NT2/D1 (cell line): ENCODE measurements around the gene AFF1.
"Not testable (repeated sequence)": the region's sequence is repeated elsewhere in the genome, so short reads cannot be mapped to it uniquely, and the experiment has no call there.

Source experiments
- DNase-seq: peaks from one replicate; pipeline ENCODE4 v3.0.0-alpha.2; 2011; ENCODE audit warnings: low read depth, low spot score
- H3K27me3 ChIP-seq: 2 replicates; pipeline ENCODE4 v1.6.0; 2011; ENCODE audit warnings: mild to moderate bottlenecking; ENCODE audit not compliant: insufficient read length, insufficient read depth
- H3K36me3 ChIP-seq: 2 replicates; pipeline ENCODE4 v1.6.1; 2011; ENCODE audit warnings: mild to moderate bottlenecking, low read length, mixed read lengths; ENCODE audit not compliant: insufficient read depth, insufficient read length
- H3K4me1 ChIP-seq: 2 replicates; pipeline ENCODE4 v1.5.1; 2011; ENCODE audit not compliant: insufficient read depth, insufficient read length
- H3K4me3 ChIP-seq: 2 replicates; pipeline ENCODE4 v1.5.1; 2011; ENCODE audit warnings: low read depth; ENCODE audit not compliant: insufficient read length
- H3K9ac ChIP-seq: 2 replicates; pipeline ENCODE4 v1.6.0; 2011; ENCODE audit warnings: low read depth; ENCODE audit not compliant: insufficient read length
- H3K9me3 ChIP-seq: 2 replicates; pipeline ENCODE4 v1.5.1; 2011; ENCODE audit warnings: mild to moderate bottlenecking, low read length; ENCODE audit not compliant: insufficient read depth
- SUZ12 ChIP-seq: IDR thresholded peaks from 2 replicates; pipeline ENCODE4 v1.6.1; 2011; ENCODE audit not compliant: insufficient read length, insufficient read depth; ENCODE audit errors: extremely low read depth
- YY1 ChIP-seq: IDR thresholded peaks from 2 replicates; pipeline ENCODE4 v1.6.1; 2011; ENCODE audit not compliant: insufficient read length, insufficient read depth
- ZNF274 ChIP-seq: IDR thresholded peaks from 2 replicates; pipeline ENCODE4 v1.6.1; 2011; ENCODE audit warnings: mild to moderate bottlenecking, low read depth, low read length

The AFF1 gene

GRCh38 chr4:86976801-86977485, 42.1 kb downstream of the AFF1 start:
- no peak for TF ChIP-seq SUZ12
- TF ChIP-seq YY1 = no peak
- no peak for TF ChIP-seq ZNF274
- H3K4me1 ChIP-seq = no peaks in the 10 kb centered on the region
- no peak overlapping the region for H3K4me3 ChIP-seq
- H3K36me3 ChIP-seq = no peaks in the 10 kb centered on the region
- H3K27me3 ChIP-seq = no peaks in the 10 kb centered on the region
- DNase-seq = no peak
- no peak overlapping the region for H3K9ac ChIP-seq
- no peaks in the 10 kb centered on the region for H3K9me3 ChIP-seq

- H3K9ac ChIP-seq = no peak overlapping the region
- no peaks in the 10 kb centered on the region for H3K36me3 ChIP-seq
- no peaks in the 10 kb centered on the region for H3K27me3 ChIP-seq
- TF ChIP-seq YY1 = no peak
- TF ChIP-seq ZNF274 = no peak
- TF ChIP-seq SUZ12 = no peak
- no peaks in the 10 kb centered on the region for H3K9me3 ChIP-seq
- no peak overlapping the region for H3K4me3 ChIP-seq
- DNase-seq = no peak
- H3K4me1 ChIP-seq = no peaks in the 10 kb centered on the region
Measured at GRCh38 chr4:86977621-86978184, 42.9 kb downstream of the AFF1 start.

- no peaks in the 10 kb centered on the region for H3K36me3 ChIP-seq
- DNase-seq = no peak
- H3K4me3 ChIP-seq = no peak overlapping the region
- no peak overlapping the region for H3K9ac ChIP-seq
- no peaks in the 10 kb centered on the region for H3K27me3 ChIP-seq
- H3K4me1 ChIP-seq = no peaks in the 10 kb centered on the region
- no peak for TF ChIP-seq YY1
- TF ChIP-seq ZNF274 = no peak
- TF ChIP-seq SUZ12 = no peak
- H3K9me3 ChIP-seq = no peaks in the 10 kb centered on the region
Measured at GRCh38 chr4:86978709-86979108, 43.9 kb downstream of the AFF1 start.

GRCh38 chr4:86980230-86980629, 45.4 kb downstream of the AFF1 start:
- Histone ChIP-seq H3K4me3 (no peak overlapping the region), H3K27me3 (no peaks in the 10 kb centered on the region), H3K9me3 (no peaks in the 10 kb centered on the region), H3K9ac (no peak overlapping the region), H3K36me3 (no peaks in the 10 kb centered on the region), H3K4me1 (no peaks in the 10 kb centered on the region)
- TF ChIP-seq SUZ12 (no peak), ZNF274 (no peak), YY1 (no peak)
- DNase-seq = no peak

GRCh38 chr4:86981789-86982188, 47.0 kb downstream of the AFF1 start:
- Histone ChIP-seq H3K4me1 (no peaks in the 10 kb centered on the region), H3K9ac (no peak overlapping the region), H3K4me3 (no peak overlapping the region), H3K36me3 (no peaks in the 10 kb centered on the region), H3K27me3 (no peaks in the 10 kb centered on the region), H3K9me3 (no peaks in the 10 kb centered on the region)
- TF ChIP-seq SUZ12 = no peak
- TF ChIP-seq ZNF274 = no peak
- no peak for TF ChIP-seq YY1
- no peak for DNase-seq

- not testable (repeated sequence) for H3K4me1 ChIP-seq, H3K4me3 ChIP-seq, H3K36me3 ChIP-seq, DNase-seq, H3K9me3 ChIP-seq, H3K9ac ChIP-seq, H3K27me3 ChIP-seq
Measured at GRCh38 chr4:86985852-86986251, 51.0 kb downstream of the AFF1 start.

- not testable (repeated sequence) for H3K9ac ChIP-seq, DNase-seq, H3K36me3 ChIP-seq, H3K9me3 ChIP-seq, H3K4me3 ChIP-seq, H3K4me1 ChIP-seq, H3K27me3 ChIP-seq
Measured at GRCh38 chr4:86989658-86990057, 54.8 kb downstream of the AFF1 start.
